Measurements from ENCODE around the gene OXSM.

Gene OXSM

GRCh38 chr3:25830373-25831280, 40.7 kb downstream of the OXSM start:
- H3K4me3 ChIP-seq (ENCODE audit: low read length in 2 of 2), result no peak overlapping the region
- H3K27me3 ChIP-seq (ENCODE audit: control insufficient read depth in 1 of 2, insufficient read depth in 2 of 2, low read length in 2 of 2), result no peaks in the 10 kb centered on the region
- H3K36me3 ChIP-seq (ENCODE audit: control insufficient read depth in 2 of 2, insufficient read depth in 2 of 2, low read length in 2 of 2), result no peaks in the 10 kb centered on the region
- H3K9ac ChIP-seq (ENCODE audit: low read length in 2 of 2), result no peak overlapping the region
- no peaks in the 10 kb centered on the region for H3K9me3 ChIP-seq (ENCODE audit: control insufficient read depth in 2 of 2, low read length in 2 of 2)
- no peaks in the 10 kb centered on the region for H3K4me1 ChIP-seq (ENCODE audit: control insufficient read depth, insufficient read depth, low read length)
- no peak overlapping the region for H3K27ac ChIP-seq (ENCODE audit: low read length)

GRCh38 chr3:25831578-25831977, 41.7 kb downstream of the OXSM start:
- H3K4me1 ChIP-seq (ENCODE audit: control insufficient read depth, insufficient read depth, low read length), result no peaks in the 10 kb centered on the region
- no peaks in the 10 kb centered on the region for H3K9me3 ChIP-seq (ENCODE audit: control insufficient read depth in 2 of 2, low read length in 2 of 2)
- H3K36me3 ChIP-seq (ENCODE audit: control insufficient read depth in 2 of 2, insufficient read depth in 2 of 2, low read length in 2 of 2), result no peaks in the 10 kb centered on the region
- no peaks in the 10 kb centered on the region for H3K27me3 ChIP-seq (ENCODE audit: control insufficient read depth in 1 of 2, insufficient read depth in 2 of 2, low read length in 2 of 2)
- no peak overlapping the region for H3K9ac ChIP-seq (ENCODE audit: low read length in 2 of 2)
- H3K4me3 ChIP-seq (ENCODE audit: low read length in 2 of 2), result no peak overlapping the region
- H3K27ac ChIP-seq (ENCODE audit: low read length), result no peak overlapping the region

- Histone ChIP-seq H3K4me1 (ENCODE audit: control insufficient read depth, insufficient read depth, low read length) (no peaks in the 10 kb centered on the region), H3K9me3 (ENCODE audit: control insufficient read depth in 2 of 2, low read length in 2 of 2) (no peaks in the 10 kb centered on the region), H3K27ac (ENCODE audit: low read length) (no peak overlapping the region), H3K9ac (ENCODE audit: low read length in 2 of 2) (no peak overlapping the region), H3K4me3 (ENCODE audit: low read length in 2 of 2) (no peak overlapping the region), H3K27me3 (ENCODE audit: control insufficient read depth in 1 of 2, insufficient read depth in 2 of 2, low read length in 2 of 2) (no peaks in the 10 kb centered on the region), H3K36me3 (ENCODE audit: control insufficient read depth in 2 of 2, insufficient read depth in 2 of 2, low read length in 2 of 2) (no peaks in the 10 kb centered on the region)
Observed at GRCh38 chr3:25834346-25834745, 44.5 kb downstream of the OXSM start.

GRCh38 chr3:25836579-25836978, 46.7 kb downstream of the OXSM start:
- H3K4me1 ChIP-seq (ENCODE audit: control insufficient read depth, insufficient read depth, low read length), result no peaks in the 10 kb centered on the region
- no peaks in the 10 kb centered on the region for H3K36me3 ChIP-seq (ENCODE audit: control insufficient read depth in 2 of 2, insufficient read depth in 2 of 2, low read length in 2 of 2)

GRCh38 chr3:25837038-25837437, 47.1 kb downstream of the OXSM start:
- Histone ChIP-seq H3K9me3 (ENCODE audit: control insufficient read depth in 2 of 2, low read length in 2 of 2) (no peaks in the 10 kb centered on the region), H3K9ac (ENCODE audit: low read length in 2 of 2) (no peak overlapping the region), H3K4me3 (ENCODE audit: low read length in 2 of 2) (no peak overlapping the region)

More at GRCh38 chr3:25836579-25836978, 46.7 kb downstream of the OXSM start:
- Histone ChIP-seq H3K9ac (ENCODE audit: low read length in 2 of 2) (no peak overlapping the region), H3K4me3 (ENCODE audit: low read length in 2 of 2) (no peak overlapping the region), H3K9me3 (ENCODE audit: control insufficient read depth in 2 of 2, low read length in 2 of 2) (no peaks in the 10 kb centered on the region), H3K27me3 (ENCODE audit: control insufficient read depth in 1 of 2, insufficient read depth in 2 of 2, low read length in 2 of 2) (no peaks in the 10 kb centered on the region), H3K27ac (ENCODE audit: low read length) (no peak overlapping the region)

GRCh38 chr3:25840099-25840498, 50.2 kb downstream of the OXSM start:
- Histone ChIP-seq H3K27ac (ENCODE audit: low read length) (no peak overlapping the region), H3K36me3 (ENCODE audit: control insufficient read depth in 2 of 2, insufficient read depth in 2 of 2, low read length in 2 of 2) (no peaks in the 10 kb centered on the region), H3K9me3 (ENCODE audit: control insufficient read depth in 2 of 2, low read length in 2 of 2) (no peaks in the 10 kb centered on the region), H3K9ac (ENCODE audit: low read length in 2 of 2) (no peak overlapping the region), H3K4me3 (ENCODE audit: low read length in 2 of 2) (no peak overlapping the region), H3K4me1 (ENCODE audit: control insufficient read depth, insufficient read depth, low read length) (no peaks in the 10 kb centered on the region), H3K27me3 (ENCODE audit: control insufficient read depth in 1 of 2, insufficient read depth in 2 of 2, low read length in 2 of 2) (no peaks in the 10 kb centered on the region)

More at GRCh38 chr3:25837038-25837437, 47.1 kb downstream of the OXSM start:
- Histone ChIP-seq H3K27ac (ENCODE audit: low read length) (no peak overlapping the region), H3K36me3 (ENCODE audit: control insufficient read depth in 2 of 2, insufficient read depth in 2 of 2, low read length in 2 of 2) (no peaks in the 10 kb centered on the region), H3K27me3 (ENCODE audit: control insufficient read depth in 1 of 2, insufficient read depth in 2 of 2, low read length in 2 of 2) (no peaks in the 10 kb centered on the region), H3K4me1 (ENCODE audit: control insufficient read depth, insufficient read depth, low read length) (no peaks in the 10 kb centered on the region)

GRCh38 chr3:25843332-25843731, 53.4 kb downstream of the OXSM start:
- Histone ChIP-seq H3K27me3 (ENCODE audit: control insufficient read depth in 1 of 2, insufficient read depth in 2 of 2, low read length in 2 of 2) (no peaks in the 10 kb centered on the region), H3K36me3 (ENCODE audit: control insufficient read depth in 2 of 2, insufficient read depth in 2 of 2, low read length in 2 of 2) (no peaks in the 10 kb centered on the region), H3K9ac (ENCODE audit: low read length in 2 of 2) (no peak overlapping the region), H3K9me3 (ENCODE audit: control insufficient read depth in 2 of 2, low read length in 2 of 2) (no peaks in the 10 kb centered on the region), H3K4me1 (ENCODE audit: control insufficient read depth, insufficient read depth, low read length) (no peaks in the 10 kb centered on the region), H3K27ac (ENCODE audit: low read length) (no peak overlapping the region), H3K4me3 (ENCODE audit: low read length in 2 of 2) (no peak overlapping the region)

Measured in stomach smooth muscle (tissue), 2 donors.